ENCODE measurements around the gene LAMB4. TPM values are rescaled to one million over a fixed set of nuclear protein-coding genes. Genes with fewer than 3 reads are reported as not detected.

LAMB4 gene
- total RNA-seq, 1 donor from 2014 or later, result 0.75 TPM

DNA sequence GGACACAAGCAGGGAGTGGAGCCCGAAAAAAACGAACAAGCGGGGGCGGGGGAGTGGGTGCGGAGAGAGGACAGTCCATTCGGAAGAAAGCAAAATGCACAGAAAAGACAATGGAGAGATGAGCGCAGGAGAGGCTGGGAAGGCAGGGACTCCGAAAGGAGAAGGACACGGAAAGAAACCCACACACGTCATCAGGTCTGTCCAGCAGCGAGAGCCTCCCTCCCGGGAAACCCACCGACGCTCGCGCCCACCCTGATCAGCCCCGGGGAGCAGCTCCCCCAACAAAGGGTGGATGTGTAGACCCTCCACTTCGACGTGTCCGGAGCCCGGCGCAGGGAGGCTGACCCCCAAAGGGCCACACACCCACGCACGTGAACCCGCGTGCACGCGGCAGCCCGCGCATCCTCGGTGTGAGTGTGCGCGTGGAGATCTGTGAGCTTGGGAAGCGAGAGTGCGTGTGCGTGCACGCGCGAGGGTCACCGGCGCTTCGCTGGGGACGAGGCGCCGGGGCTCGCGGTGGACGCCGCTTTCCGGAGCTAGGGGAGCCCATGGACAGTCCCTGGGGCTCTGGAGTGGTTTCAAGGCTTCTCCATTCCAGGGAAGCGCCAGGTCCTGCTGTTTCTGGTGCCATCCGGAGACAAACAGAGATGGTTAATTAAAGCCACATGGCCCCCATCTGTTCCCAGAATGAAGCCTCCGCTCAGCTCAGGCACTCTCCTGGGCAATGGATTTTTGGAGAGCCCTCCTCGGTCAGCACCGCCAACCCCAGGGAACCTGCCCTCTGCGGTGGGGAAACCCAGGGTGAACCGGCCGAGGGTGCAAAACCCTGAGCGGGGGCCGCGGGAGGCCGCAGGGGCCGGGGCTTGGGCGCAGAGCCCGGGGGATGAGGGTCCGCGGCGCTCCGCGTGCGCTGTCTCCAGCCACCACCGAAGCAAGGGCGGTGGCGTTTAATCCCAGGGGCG lies 128.1 kb downstream of the LAMB4 start:
- no peaks in the 10 kb centered on the region for H3K9me3 Mint-ChIP-seq (ENCODE audit: unreplicated experiment)
- no peak for DNase-seq (ENCODE audit: extremely low spot score, unreplicated experiment)
- no peaks in the 10 kb centered on the region for H3K27me3 Mint-ChIP-seq (ENCODE audit: unreplicated experiment)
- H3K36me3 Mint-ChIP-seq (ENCODE audit: unreplicated experiment), result peaks cover 39% of the 10 kb centered on the region
- H3K4me1 Mint-ChIP-seq (ENCODE audit: unreplicated experiment), result peaks cover 67% of the 10 kb centered on the region
- TF ChIP-seq, protein P1, sequence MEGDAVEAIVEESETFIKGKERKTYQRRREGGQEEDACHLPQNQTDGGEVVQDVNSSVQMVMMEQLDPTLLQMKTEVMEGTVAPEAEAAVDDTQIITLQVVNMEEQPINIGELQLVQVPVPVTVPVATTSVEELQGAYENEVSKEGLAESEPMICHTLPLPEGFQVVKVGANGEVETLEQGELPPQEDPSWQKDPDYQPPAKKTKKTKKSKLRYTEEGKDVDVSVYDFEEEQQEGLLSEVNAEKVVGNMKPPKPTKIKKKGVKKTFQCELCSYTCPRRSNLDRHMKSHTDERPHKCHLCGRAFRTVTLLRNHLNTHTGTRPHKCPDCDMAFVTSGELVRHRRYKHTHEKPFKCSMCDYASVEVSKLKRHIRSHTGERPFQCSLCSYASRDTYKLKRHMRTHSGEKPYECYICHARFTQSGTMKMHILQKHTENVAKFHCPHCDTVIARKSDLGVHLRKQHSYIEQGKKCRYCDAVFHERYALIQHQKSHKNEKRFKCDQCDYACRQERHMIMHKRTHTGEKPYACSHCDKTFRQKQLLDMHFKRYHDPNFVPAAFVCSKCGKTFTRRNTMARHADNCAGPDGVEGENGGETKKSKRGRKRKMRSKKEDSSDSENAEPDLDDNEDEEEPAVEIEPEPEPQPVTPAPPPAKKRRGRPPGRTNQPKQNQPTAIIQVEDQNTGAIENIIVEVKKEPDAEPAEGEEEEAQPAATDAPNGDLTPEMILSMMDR (IDR thresholded peaks at IDR 0.05), result no peak
- peak overlapping the region; percentile 96 for H3K4me3 Mint-ChIP-seq (ENCODE audit: unreplicated experiment)
- peak overlapping the region; percentile 90 for H3K27ac Mint-ChIP-seq (ENCODE audit: unreplicated experiment)

GRCh38 chr7:108000875-108001763 lies 129.0 kb downstream of the LAMB4 start:
- Mint-ChIP-seq H3K27ac (ENCODE audit: unreplicated experiment) (peak overlapping the region; percentile 90), H3K27me3 (ENCODE audit: unreplicated experiment) (no peaks in the 10 kb centered on the region), H3K9me3 (ENCODE audit: unreplicated experiment) (no peaks in the 10 kb centered on the region), H3K4me1 (ENCODE audit: unreplicated experiment) (peaks cover 74% of the 10 kb centered on the region), H3K36me3 (ENCODE audit: unreplicated experiment) (peaks cover 45% of the 10 kb centered on the region), H3K4me3 (ENCODE audit: unreplicated experiment) (peak overlapping the region; percentile 96)
- no peak for DNase-seq (ENCODE audit: extremely low spot score, unreplicated experiment)
- TF ChIP-seq, protein P1 (IDR thresholded peaks at IDR 0.05), result peak; percentile 29

DNA sequence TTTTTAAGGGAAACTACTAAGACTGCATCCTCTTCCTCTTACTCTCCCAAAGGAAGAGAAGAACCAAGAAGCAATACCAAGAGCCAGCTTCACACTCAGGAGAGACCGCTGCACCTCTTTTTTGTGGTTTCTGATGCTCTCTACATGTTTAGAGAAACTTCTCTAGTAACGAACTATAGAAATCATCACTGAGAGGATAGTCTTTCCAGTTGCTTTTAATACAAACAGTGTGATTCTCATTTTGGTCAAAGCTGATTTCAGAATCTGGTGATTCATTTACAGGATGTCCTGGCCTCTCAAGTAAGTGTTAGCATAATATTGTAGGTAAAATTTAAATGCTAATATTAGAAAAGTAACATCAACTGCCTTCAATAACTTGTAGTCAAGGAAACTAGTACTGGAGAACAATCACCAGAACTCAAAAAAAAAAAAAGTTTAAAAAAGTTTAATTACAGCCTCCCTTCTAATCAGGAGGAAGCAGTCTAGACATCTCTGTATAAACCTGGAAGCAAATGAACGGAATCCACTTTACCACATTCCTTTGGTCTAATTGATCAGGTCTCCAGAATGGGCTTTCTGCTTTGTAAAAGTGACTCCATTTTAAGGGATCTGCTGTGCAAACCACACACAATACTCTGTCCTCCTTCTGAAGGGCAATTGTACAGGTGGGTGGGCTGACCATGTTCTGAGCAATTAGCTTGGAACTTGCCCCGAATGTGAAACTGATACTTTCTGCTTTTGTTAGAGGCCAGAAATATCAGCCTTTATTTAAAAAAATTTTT lies 130.2 kb downstream of the LAMB4 start:
- DNase-seq (ENCODE audit: extremely low spot score, unreplicated experiment), result no peak
- TF ChIP-seq, protein P1 (IDR thresholded peaks at IDR 0.05), result no peak
- H3K27ac Mint-ChIP-seq (ENCODE audit: unreplicated experiment), result peak overlapping the region; percentile 90
- no peaks in the 10 kb centered on the region for H3K9me3 Mint-ChIP-seq (ENCODE audit: unreplicated experiment)
- H3K27me3 Mint-ChIP-seq (ENCODE audit: unreplicated experiment), result no peaks in the 10 kb centered on the region
- peak overlapping the region; percentile 96 for H3K4me3 Mint-ChIP-seq (ENCODE audit: unreplicated experiment)
- H3K36me3 Mint-ChIP-seq (ENCODE audit: unreplicated experiment), result peaks cover 45% of the 10 kb centered on the region
- peaks cover 83% of the 10 kb centered on the region for H3K4me1 Mint-ChIP-seq (ENCODE audit: unreplicated experiment)

- H3K27ac Mint-ChIP-seq (ENCODE audit: unreplicated experiment), result peak overlapping the region; percentile 90
- H3K36me3 Mint-ChIP-seq (ENCODE audit: unreplicated experiment), result peaks cover 56% of the 10 kb centered on the region
- peaks cover 83% of the 10 kb centered on the region for H3K4me1 Mint-ChIP-seq (ENCODE audit: unreplicated experiment)
- no peaks in the 10 kb centered on the region for H3K27me3 Mint-ChIP-seq (ENCODE audit: unreplicated experiment)
- no peak for DNase-seq (ENCODE audit: extremely low spot score, unreplicated experiment)
- H3K9me3 Mint-ChIP-seq (ENCODE audit: unreplicated experiment), result no peaks in the 10 kb centered on the region
- TF ChIP-seq, protein P1 (IDR thresholded peaks at IDR 0.05), result no peak
- H3K4me3 Mint-ChIP-seq (ENCODE audit: unreplicated experiment), result peak overlapping the region; percentile 96
Observed at GRCh38 chr7:107998660-107999480, 131.3 kb downstream of the LAMB4 start.
